Pulmonary artery endothelial cell (primary cell): ENCODE results near the gene RRP1B. TPM values are rescaled to one million over a fixed set of nuclear protein-coding genes. Genes with fewer than 3 reads are reported as not detected.
"Not testable (repeated sequence)": the region's sequence is repeated elsewhere in the genome, so short reads cannot be mapped to it uniquely, and the experiment has no call there.

Experiments
- DNase-seq: peaks from one replicate; pipeline ENCODE4 v3.0.0-alpha.2; 2011; ENCODE audit warnings: low read depth, low spot score
- total RNA-seq: library from RNA; depleted of rRNA; stranded (reverse); fragments of >200 nt; gene quantifications from 2 replicates; pipeline ENCODE4 v1.2.3, GENCODE V29; 2014

Gene RRP1B
- 44.3 and 44.8 TPM in 2 replicates for total RNA-seq

- peak; percentile 37 for DNase-seq
Observed at GRCh38 chr21:43659136-43660000, at the start of gene RRP1B, which contains the start of gene HSF2BP. Gene RRP1B (plus strand): TSS chr21:43659560. CDS start chr21:43659665, 105 bp downstream. Gene HSF2BP (minus strand): TSS chr21:43659488. CDS start chr21:43658096, 1,392 bp downstream.

- DNase-seq, result peak; percentile 39
Observed at GRCh38 chr21:43611598-43612369, 47.6 kb upstream of the RRP1B start.

- no peak for DNase-seq
Observed at GRCh38 chr21:43613755-43614638, 45.4 kb upstream of the RRP1B start.

- no peak for DNase-seq
Observed at GRCh38 chr21:43614839-43615238, 44.5 kb upstream of the RRP1B start.

GRCh38 chr21:43616861-43617260, 42.5 kb upstream of the RRP1B start:
- not testable (repeated sequence) for DNase-seq

GRCh38 chr21:43618940-43619339, 40.4 kb upstream of the RRP1B start:
- DNase-seq, result no peak

GRCh38 chr21:43619344-43619743, 40.0 kb upstream of the RRP1B start:
- DNase-seq, result no peak

- no peak for DNase-seq
Observed at GRCh38 chr21:43619856-43620255, 39.5 kb upstream of the RRP1B start.

GRCh38 chr21:43622796-43623195, 36.6 kb upstream of the RRP1B start:
- DNase-seq, result no peak

- DNase-seq, result no peak
Observed at GRCh38 chr21:43623588-43623987, 35.8 kb upstream of the RRP1B start.

GRCh38 chr21:43624339-43624738, 35.0 kb upstream of the RRP1B start:
- no peak for DNase-seq

- no peak for DNase-seq
Observed at GRCh38 chr21:43626390-43626789, 33.0 kb upstream of the RRP1B start.

- DNase-seq, result no peak
Observed at GRCh38 chr21:43627527-43627926, 31.8 kb upstream of the RRP1B start.

GRCh38 chr21:43631411-43632107, 27.8 kb upstream of the RRP1B start:
- no peak for DNase-seq

- DNase-seq, result no peak
Observed at GRCh38 chr21:43632373-43632905, 26.9 kb upstream of the RRP1B start.

- no peak for DNase-seq
Observed at GRCh38 chr21:43634618-43635017, 24.7 kb upstream of the RRP1B start.

- no peak for DNase-seq
Observed at GRCh38 chr21:43635436-43635835, 23.9 kb upstream of the RRP1B start.

GRCh38 chr21:43637530-43638158, 21.7 kb upstream of the RRP1B start:
- no peak for DNase-seq

GRCh38 chr21:43639470-43640353, 19.6 kb upstream of the RRP1B start:
- no peak for DNase-seq
